ENCODE data around the gene TENT5C. TPM values are rescaled to one million over a fixed set of nuclear protein-coding genes. Genes with fewer than 3 reads are reported as not detected.

Gene TENT5C
- polyA plus RNA-seq, 1 of the 3 experiments (the other 2 are of a cell fraction), result 0.90 TPM

GRCh38 chr1:117636637-117637425 is 31.0 kb downstream of the TENT5C start:
- POLR2A ChIA-PET, result no interaction called here
- DNase-seq, result no peak
- 83% methylated on average over 7 of the region's 8 CpGs for WGBS (ENCODE audit: low lambda C conversion rate)
- Histone ChIP-seq H2AFZ (ENCODE audit: low read depth) (no peak overlapping the region), H3K79me2 (ENCODE audit: insufficient read depth) (no peaks in the 10 kb centered on the region), H3K9me3 (no peaks in the 10 kb centered on the region), H3K27me3 (ENCODE audit: insufficient read depth) (no peaks in the 10 kb centered on the region; the same call in 1 of the 2 replicates), H3K4me2 (no peak overlapping the region), H3K4me1 (ENCODE audit: control insufficient read depth in 1 of 2, insufficient read depth in 2 of 2, low read depth in 1 of 2, low read length in 1 of 2) (peaks cover 0 to 6% of the 10 kb centered on the region in 2 experiments; a peak in 1 of 4 replicates), H3K9ac (no peak overlapping the region), H3K36me3 (replicated peaks in 1 of 2; ENCODE audit: control insufficient read depth in 1 of 2, insufficient read depth in 2 of 2, low read length in 1 of 2) (no peaks in the 10 kb centered on the region), H3K27ac (ENCODE audit: low read depth in 2 of 2, low read length in 1 of 2) (no peak overlapping the region), H3K9me2 (no peaks in the 10 kb centered on the region), H4K20me1 (ENCODE audit: insufficient read depth) (no peaks in the 10 kb centered on the region), H3K4me3 (ENCODE audit: low read depth in 2 of 2, low read length in 1 of 2) (no peak overlapping the region), H3F3A (replicated peaks; ENCODE audit: insufficient read depth) (no peaks in the 10 kb centered on the region)
- CTCF ChIA-PET, result interaction anchor here (1.3 to 1.6 kb wide), 2 partner anchors 12 to 103 kb away, joined by 3 read pairs; no protein-coding TSS in a partner anchor
- TF ChIP-seq TEAD4 (IDR thresholded peaks at IDR 0.05; ENCODE audit: borderline replicate concordance, insufficient read depth) (no peak), FOXJ3 (CRISPR knock-in tag; IDR thresholded peaks at IDR 0.05) (no peak), NRF1 (IDR thresholded peaks at IDR 0.05; ENCODE audit: low read depth, low read length) (no peak), RFX5 (IDR thresholded peaks at IDR 0.05; ENCODE audit: low read length) (no peak), POLR2AphosphoS5 (IDR thresholded peaks at IDR 0.05; ENCODE audit: low read depth, low read length) (no peak), GATA2 (CRISPR knock-in tag; IDR thresholded peaks at IDR 0.05) (no peak), ELF1 (IDR thresholded peaks at IDR 0.05) (no peak), JUND (IDR thresholded peaks at IDR 0.05) (no peak), TCF12 (IDR thresholded peaks at IDR 0.05) (no peak), RCOR1 (IDR thresholded peaks at IDR 0.05; ENCODE audit: low read length) (no peak), EP300 (IDR thresholded peaks at IDR 0.05; ENCODE audit: borderline replicate concordance in 1 of 2, low read depth in 1 of 2, low read length in 1 of 2) (no peak)
- TF ChIP-seq, protein P1, sequence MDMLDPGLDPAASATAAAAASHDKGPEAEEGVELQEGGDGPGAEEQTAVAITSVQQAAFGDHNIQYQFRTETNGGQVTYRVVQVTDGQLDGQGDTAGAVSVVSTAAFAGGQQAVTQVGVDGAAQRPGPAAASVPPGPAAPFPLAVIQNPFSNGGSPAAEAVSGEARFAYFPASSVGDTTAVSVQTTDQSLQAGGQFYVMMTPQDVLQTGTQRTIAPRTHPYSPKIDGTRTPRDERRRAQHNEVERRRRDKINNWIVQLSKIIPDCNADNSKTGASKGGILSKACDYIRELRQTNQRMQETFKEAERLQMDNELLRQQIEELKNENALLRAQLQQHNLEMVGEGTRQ (IDR thresholded peaks at IDR 0.05; ENCODE audit: borderline replicate concordance, low read depth, low read length), result no peak
- TF ChIP-seq, protein P2, sequence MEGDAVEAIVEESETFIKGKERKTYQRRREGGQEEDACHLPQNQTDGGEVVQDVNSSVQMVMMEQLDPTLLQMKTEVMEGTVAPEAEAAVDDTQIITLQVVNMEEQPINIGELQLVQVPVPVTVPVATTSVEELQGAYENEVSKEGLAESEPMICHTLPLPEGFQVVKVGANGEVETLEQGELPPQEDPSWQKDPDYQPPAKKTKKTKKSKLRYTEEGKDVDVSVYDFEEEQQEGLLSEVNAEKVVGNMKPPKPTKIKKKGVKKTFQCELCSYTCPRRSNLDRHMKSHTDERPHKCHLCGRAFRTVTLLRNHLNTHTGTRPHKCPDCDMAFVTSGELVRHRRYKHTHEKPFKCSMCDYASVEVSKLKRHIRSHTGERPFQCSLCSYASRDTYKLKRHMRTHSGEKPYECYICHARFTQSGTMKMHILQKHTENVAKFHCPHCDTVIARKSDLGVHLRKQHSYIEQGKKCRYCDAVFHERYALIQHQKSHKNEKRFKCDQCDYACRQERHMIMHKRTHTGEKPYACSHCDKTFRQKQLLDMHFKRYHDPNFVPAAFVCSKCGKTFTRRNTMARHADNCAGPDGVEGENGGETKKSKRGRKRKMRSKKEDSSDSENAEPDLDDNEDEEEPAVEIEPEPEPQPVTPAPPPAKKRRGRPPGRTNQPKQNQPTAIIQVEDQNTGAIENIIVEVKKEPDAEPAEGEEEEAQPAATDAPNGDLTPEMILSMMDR (IDR thresholded peaks at IDR 0.05), result no peak
- TF ChIP-seq, protein P3, sequence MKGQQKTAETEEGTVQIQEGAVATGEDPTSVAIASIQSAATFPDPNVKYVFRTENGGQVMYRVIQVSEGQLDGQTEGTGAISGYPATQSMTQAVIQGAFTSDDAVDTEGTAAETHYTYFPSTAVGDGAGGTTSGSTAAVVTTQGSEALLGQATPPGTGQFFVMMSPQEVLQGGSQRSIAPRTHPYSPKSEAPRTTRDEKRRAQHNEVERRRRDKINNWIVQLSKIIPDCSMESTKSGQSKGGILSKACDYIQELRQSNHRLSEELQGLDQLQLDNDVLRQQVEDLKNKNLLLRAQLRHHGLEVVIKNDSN (IDR thresholded peaks at IDR 0.05; ENCODE audit: borderline replicate concordance, low read depth), result no peak
